HG03571 (cell line): ENCODE results near the gene GPR6.

Experiments
- ATAC-seq: cut with Tn5 transposase; IDR thresholded peaks from one replicate; pipeline ENCODE4 v1.9.1; 2021; ENCODE audit not compliant: unreplicated experiment

GPR6 gene, protein sequence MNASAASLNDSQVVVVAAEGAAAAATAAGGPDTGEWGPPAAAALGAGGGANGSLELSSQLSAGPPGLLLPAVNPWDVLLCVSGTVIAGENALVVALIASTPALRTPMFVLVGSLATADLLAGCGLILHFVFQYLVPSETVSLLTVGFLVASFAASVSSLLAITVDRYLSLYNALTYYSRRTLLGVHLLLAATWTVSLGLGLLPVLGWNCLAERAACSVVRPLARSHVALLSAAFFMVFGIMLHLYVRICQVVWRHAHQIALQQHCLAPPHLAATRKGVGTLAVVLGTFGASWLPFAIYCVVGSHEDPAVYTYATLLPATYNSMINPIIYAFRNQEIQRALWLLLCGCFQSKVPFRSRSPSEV

DNA sequence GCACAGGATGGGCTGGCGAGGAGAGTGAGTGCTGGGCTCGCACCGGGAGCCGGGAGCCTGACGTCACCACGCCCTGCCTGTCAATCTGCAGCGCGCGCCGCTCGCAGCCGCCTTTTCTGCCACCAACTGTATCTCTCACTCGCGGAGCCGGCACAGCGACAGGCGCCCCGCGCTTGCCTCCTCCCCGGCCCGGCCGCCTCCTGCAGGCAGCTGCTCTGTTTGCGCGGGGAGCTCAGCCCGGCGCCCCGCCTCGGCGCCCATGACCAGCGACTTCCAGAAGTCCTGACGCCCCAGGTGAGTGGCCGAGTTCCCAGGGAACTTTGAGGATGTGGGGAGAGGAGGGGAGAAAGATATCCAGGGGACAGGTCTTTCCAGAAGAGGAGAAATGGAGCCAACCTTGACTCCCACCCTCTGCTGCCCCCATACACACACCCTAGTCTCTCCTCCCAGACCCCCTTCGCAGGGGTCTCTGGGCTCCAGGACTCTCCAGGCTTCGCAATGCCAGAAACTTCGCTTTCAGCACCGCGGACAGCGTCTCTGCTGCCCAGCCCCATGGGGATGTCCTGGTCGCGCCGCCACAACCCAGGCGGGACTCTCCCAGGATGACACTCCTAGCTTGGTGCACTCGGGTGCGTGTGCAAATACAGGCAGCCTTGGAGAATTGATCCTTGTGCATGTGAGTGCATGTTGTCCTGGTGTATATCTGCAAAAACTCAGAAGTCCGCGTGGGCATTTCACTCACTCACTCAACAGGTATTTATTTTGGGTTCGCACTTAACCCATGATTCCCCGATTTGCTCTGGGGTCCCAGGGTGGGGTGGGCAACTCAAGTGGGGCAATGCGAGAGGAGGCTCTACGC lies at the start of gene GPR6:
Gene GPR6 (plus strand): TSS at position 138 of the 859 bp plus-strand sequence. CDS start 802 bp downstream, outside the sequence.
- no peak for ATAC-seq

DNA sequence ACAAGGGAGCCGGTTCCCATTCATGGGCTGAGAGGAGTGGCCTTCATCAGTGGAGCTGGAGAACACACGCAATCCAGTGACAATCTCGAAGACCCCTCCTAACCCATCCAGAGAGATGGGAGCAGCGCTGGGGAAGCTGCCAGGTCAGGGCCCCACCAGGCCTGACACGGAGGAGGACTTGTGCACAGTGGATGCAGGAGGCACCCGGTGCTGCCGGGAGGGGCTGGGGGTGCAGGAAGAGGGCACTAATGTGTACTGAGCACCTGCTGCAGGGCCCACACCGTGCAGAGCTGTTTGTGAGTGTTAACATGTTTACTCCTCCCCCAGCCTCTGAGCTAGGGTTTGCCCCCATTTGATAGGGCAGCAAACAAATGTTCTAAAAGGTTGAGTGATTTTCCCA lies 43.8 kb upstream of the GPR6 start:
- ATAC-seq = no peak

DNA sequence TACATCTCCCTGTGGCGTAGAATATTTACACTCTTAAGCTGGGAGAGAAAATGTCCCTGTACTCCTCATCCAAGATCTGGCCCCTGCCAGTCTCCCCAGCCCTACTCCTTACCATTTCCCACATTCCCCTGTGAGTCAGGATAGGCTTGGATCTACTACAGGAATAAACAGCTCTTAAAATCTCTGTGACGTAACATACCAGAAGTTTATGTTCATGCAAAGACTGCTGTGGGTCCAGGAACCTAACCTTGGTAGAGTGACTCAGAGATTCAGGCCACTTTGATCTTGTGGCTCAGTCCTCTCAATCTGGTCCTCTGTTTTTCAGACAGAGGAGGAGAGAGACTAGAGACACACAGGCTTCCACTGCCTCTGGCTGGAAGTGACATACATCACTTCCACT lies 38.5 kb upstream of the GPR6 start:
- no peak for ATAC-seq

DNA sequence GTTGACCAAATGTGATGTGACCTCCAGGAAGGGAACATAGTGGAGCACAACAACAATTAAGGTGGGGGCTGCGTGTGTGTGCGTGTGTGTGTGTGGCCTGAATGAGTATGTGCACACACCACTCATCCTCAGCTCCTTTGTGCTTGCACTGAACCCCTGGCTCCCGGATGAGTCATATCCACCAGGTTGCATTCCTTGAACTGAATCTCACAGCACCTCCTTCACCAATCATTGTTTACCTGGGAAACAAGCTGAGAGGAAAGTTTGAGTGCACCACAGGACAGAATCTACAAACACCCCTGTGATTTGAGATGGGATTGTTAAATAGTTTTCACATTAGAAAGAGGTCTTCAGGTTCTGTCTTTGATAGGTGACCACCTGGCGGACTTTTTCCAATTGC lies 33.7 kb upstream of the GPR6 start:
- no peak for ATAC-seq

DNA sequence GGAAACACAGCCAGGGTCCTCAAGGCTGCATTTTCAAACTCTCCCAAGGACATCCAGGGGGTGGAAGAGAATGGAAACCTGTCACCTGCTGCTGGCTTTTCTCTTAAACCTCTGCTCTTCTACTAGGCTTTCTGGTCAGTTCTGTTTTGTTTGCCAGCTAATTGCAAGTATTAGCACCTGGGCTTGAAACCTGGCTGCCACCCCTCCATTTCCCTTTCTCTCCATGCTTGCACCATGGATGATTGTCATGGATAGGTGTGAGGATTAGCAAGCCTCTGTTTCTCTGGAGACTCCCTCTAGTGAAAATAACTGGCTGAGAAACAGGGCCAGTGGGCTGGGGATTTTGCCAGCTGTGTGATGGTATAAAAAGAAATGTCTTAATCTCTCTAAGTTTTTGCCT lies 33.0 kb upstream of the GPR6 start:
- no peak for ATAC-seq

DNA sequence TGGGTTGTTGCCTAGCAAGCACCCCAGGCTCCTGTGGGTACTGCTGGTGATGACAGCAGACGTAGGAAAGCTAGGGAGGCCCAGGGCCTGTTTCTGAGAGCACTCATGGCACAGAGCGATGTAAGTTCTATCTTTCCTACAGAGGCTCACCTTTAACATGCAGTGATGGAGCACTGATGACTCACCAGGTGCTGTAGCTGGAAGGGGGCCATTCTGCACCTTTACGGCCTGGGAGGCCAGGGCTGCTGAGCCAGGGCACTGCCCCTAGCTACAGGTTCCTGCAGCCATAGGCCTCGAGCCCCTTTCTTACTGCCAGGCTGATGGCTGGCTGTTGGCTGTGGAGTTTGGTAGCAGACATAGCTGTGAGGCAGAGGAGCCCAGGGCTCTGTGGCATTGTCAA lies 31.1 kb upstream of the GPR6 start:
- no peak for ATAC-seq

DNA sequence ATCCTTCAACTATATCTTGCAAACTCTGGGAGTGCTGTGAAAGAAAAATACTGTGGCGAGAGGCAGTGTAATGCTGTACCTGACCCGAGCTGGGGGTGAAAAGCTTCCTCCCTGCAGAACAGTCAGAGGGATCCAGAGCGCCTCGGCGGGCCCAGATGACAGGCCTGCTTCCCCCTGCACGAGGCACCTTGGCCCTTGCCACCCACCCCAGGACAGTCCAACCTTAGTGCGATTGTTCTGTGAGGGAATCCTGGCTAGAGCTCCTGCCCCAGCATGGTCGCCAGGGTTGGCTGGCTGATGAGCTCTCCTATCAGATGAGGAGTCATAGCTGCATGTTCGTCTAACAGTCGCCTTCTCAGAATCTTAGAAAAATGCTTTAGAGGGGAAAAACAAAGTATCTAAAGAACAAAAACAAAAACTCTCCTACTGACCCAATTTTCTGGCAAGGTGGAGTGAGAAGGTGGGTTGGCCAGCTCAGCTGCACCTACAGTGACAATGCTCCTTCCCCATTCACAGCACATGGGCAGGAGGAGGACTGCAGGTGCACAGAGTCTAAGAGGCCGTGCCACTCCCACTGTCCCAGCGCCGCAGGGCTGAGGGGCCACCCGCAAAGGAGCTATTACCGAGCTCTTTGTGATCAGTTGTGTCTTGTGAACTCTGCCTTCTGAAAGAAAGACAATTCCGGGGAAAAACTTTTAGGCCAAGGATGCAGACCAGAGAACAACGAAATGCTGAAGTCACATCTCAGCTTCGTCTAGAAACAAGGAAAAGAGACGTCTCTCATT lies 28.6 kb upstream of the GPR6 start:
- no peak for ATAC-seq

DNA sequence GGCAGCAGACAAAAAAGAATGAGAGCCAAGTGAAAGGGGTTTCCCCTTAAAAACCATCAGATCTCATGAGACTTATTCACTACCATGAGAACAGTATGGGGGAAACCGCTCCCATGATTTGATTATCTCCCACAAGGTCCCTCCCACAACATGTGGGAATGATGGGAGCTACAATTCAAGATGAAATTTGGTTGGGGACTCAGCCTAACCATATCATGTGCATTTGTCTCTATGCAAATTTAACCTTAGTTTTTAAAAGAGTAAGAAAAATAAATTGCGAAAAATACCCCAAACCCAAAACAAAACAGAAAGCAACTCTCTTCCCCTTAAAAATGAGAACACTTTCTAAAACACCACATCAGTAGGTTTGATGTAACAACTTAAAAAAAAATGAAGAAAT lies 22.6 kb upstream of the GPR6 start:
- no peak for ATAC-seq

DNA sequence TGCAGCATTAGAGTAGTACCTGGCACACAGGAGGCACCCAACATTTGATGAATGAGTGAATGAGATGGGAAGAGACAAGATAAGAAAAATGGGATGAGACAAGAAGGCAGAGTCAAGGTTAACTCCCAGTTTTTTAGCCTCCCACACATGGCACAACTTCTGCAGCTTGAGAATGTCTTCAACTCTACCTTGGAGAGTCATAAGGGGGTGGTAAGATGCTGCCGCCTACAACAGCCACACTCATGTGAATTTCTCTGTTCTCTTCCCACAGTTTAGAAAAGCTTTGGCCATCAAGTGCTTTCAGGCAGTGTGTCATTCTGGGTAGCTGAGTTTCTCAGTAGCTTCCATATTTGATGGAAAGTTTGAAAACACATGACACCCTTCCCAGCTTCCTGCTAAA lies 19.5 kb upstream of the GPR6 start:
- ATAC-seq = no peak

DNA sequence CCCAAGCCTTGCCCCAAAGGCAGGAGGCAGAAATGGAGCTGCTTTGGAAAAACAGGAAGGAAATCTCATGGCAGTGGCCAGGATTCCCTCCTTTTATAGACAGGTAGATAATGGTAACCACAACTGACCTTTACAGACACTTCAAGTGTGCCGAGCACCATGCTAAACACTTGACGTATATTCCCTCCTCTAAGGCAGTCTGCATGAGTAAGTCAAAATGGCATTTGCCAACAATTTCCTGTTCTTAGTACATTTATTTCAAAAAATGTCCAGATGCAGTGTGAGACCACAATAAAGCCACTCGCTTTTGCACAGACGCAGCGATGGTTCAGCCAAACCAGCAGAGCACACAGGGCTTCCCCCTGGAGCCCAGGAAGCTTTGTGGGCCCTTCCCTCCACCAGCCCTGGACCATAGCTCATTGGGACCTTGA lies 16.5 kb upstream of the GPR6 start:
- ATAC-seq = no peak

DNA sequence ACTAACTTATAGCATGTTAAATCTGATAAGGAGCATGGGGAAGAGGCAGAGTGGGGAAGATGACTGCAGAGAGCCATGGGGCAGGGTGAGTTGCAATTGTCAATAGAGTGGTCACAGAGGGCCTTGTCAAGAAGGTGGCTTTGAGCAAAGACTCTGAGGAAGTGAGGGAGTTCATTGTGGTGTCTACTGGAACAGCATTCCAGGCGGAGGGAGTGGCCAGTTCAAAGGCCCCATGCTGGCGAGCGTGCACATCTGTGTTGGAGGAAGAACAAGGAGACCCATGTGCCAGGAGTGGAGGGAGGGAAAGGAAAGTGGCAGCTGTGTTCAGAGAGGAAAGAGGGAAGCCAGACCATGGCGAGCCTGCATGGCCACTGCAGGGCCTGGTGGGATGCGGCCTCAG lies 15.8 kb upstream of the GPR6 start:
- ATAC-seq = no peak

DNA sequence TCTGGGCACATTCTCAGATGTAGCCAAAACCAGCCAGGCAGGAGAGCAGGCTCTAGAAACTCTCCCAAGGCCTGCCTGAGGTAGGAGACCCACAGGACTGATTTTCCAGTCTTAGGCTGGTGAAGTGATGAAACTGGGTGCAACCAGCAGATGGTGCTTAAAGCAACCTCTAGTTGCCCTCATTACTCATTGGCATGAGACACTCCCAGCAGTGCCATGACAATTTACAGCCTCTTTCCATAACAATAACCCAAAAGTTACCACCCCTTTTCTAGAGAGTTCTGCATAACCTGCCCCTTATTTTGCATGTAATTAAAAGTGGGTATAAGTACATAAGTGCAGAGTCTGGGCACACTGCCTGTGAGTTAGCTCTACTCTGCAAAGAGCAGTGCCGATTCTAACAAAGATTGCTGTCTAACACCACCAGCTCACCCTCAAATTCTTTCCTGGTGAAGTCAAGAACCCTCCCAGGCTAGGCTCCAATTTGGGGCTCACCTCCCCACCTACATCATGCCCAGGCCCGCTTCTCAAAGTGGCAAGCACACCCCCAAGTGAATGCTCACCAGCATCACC lies 14.4 kb upstream of the GPR6 start:
- no peak for ATAC-seq

DNA sequence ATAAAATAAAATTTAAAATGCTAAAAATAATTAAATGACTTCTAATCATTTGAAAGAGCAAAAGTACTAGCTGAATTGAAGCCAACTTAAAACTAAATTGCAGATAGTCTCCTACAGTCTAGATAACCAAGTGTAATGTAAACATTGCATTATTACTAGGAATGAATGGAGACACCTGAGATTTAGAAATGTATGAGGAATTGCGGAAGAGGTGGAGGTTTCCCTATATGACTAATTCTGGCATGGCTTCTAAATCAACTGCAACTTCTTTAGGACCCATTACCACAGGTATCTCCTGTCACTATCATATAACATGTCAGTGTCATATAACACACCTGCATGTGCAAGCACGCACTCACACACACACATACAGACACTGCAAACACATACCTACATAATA lies 13.2 kb upstream of the GPR6 start:
- ATAC-seq = no peak

DNA sequence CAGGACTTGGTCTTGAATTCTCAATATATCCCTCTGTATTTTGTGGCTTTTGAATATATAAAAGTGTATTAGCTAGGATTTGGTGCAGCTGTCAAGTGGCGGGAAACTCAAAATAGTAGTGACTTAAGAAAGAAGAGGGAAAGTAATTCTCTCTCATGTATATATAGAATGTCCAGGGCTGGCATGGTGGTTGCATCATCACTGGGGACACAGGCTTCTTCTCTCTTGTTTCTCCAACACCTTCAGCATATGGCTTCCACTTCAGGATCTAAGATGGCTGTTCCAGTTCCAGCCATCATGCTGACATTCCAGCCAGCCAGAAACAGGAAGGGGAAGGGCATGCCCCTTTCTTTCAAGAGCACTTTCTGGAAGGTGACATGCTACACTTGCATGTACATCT lies 11.8 kb upstream of the GPR6 start:
- no peak for ATAC-seq

DNA sequence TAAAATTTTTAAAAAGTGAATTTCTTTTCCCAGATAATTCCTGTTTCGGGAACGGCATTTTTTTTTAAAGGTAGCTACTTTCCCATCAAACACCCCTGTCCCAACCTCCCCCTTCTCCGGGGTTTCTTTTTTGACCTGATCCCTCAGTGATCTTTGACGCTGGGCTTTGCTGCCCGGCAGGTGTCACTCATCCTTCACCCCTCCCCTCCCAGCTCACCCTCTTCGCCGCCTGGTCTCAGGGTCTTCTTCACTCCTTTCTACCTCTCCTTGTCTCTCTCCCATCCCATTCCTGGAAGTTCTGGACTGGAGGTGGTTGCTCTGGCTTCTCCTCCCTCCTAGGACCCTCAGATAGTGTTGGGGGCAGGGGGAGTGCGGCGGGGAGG lies 329 bp upstream of the GPR6 start:
- no peak for ATAC-seq

DNA sequence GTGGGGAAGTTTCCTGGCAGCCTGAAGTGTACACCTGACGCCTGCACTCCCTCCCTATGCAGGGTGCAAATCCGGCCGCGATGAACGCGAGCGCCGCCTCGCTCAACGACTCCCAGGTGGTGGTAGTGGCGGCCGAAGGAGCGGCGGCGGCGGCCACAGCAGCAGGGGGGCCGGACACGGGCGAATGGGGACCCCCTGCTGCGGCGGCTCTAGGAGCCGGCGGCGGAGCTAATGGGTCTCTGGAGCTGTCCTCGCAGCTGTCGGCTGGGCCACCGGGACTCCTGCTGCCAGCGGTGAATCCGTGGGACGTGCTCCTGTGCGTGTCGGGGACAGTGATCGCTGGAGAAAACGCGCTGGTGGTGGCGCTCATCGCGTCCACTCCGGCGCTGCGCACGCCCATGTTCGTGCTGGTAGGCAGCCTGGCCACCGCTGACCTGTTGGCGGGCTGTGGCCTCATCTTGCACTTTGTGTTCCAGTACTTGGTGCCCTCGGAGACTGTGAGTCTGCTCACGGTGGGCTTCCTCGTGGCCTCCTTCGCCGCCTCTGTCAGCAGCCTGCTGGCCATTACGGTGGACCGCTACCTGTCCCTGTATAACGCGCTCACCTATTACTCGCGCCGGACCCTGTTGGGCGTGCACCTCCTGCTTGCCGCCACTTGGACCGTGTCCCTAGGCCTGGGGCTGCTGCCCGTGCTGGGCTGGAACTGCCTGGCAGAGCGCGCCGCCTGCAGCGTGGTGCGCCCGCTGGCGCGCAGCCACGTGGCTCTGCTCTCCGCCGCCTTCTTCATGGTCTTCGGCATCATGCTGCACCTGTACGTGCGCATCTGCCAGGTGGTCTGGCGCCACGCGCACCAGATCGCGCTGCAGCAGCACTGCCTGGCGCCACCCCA lies 1.2 kb downstream of the GPR6 start:
- ATAC-seq = no peak

DNA sequence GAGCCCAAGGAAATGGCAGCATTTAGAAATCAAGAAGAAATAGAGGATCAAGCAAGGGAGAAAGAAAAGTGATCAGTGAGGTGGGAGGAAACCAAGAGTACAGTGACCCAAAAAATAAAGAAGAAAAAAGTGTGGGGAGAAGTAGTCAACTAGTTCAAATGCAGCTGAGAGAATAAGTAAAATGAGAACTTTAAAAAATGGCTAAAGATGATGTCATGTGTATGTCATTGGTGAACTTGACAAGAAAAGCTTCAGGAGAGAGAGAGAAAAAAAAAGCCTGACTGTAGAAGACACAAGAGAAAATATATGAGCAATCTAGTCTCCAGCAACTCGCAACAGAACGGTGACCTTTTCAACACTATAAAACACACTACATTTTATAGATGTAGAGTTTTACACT lies 6.3 kb downstream of the GPR6 start:
- ATAC-seq = no peak

DNA sequence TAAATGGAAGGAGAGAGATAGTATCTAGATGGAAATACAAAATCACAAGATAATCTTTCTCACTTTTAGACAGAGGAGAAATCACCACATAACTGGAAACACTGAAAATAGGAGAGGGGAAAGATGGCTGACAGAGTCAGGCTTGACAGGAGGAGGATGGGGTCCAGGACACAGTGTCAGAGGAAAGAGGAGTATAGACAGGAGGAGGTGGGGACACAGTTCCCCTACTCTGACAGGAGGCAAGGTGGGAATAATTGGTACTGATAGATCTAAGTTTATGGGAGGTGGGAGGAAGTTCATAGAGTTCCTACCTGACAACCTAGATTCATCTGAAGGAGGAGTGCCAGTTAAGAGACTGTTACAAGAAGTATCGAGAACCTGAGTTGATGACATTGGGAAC lies 9.1 kb downstream of the GPR6 start:
- ATAC-seq = no peak

DNA sequence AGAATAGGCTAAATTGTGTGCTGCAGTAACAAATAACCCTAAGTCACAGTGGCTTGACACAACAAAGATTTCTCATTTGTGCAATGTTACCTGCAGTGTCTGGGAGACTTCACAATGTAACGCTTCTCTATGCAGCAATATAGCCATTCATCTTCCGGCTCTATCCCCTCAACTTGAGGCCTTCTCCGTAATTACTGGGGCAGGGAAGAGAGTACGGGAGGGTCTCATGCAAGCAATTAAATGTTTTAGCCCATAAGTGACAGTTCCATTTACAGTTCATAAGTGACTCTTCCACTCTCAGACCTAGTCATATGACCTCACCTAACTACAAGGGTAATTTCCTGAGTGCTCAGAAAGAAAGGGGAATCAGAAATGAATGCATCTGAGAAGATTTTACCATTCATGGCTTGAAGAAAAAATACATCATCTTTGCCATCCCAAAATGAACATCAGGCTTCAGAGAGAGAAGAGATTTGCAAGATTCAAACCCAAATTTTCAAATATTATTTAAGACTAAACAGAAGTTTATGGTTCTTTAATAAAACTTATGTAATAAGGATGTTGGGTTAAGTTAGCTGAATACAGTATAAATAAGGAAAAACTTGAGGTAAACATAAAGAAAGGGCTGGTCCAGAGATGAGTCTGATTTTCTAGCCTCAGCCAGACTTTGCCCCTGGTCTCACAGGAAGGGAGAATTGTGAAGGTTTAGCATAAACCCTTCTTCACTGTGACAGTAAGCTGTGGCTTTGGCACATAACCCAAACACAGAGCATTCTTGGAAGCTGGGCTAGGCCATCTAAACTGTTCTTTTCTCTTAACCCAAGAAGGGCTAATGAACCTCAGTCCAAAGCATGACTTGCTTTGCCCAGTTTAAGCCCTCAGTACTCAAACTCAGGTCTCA lies 13.3 kb downstream of the GPR6 start:
- ATAC-seq = no peak
